ACC112 (cell line): Measurements from ENCODE around the gene CDC42BPA.

Source experiments
- H2AFZ ChIP-seq: fragments of 200-600 bp; sonication (generic); one replicate; pipeline ENCODE4 v1.6.0; 2017; ENCODE audit warnings: antibody characterized with exemption, low read length; ENCODE audit not compliant: unreplicated experiment
- H3K27ac ChIP-seq: fragments of 200-600 bp; sonication (generic); 2 replicates; pipeline ENCODE4 v1.5.1; 2014; ENCODE audit warnings: low read depth, mild to moderate bottlenecking, antibody characterized with exemption, low read length, moderate library complexity
- H3K27me3 ChIP-seq: fragments of 200-600 bp; sonication (generic); 2 replicates; pipeline ENCODE4 v1.6.1; 2014; ENCODE audit warnings: mild to moderate bottlenecking, antibody characterized with exemption, low read length, moderate library complexity, mixed read lengths; ENCODE audit not compliant: insufficient read depth
- H3K36me3 ChIP-seq: fragments of 200-600 bp; sonication (generic); 2 replicates; pipeline ENCODE4 v1.6.1; 2016; ENCODE audit warnings: mild to moderate bottlenecking, antibody characterized with exemption, low read length, moderate library complexity, mixed read lengths; ENCODE audit not compliant: insufficient read depth
- H3K4me1 ChIP-seq: fragments of 200-600 bp; sonication (generic); one replicate; pipeline ENCODE4 v1.6.1; 2016; ENCODE audit warnings: low read length, mixed read lengths; ENCODE audit not compliant: insufficient read depth, unreplicated experiment, control insufficient read depth
- H3K4me3 ChIP-seq: fragments of 200-600 bp; sonication (generic); 2 replicates; pipeline ENCODE4 v1.5.1; 2014; ENCODE audit warnings: mild to moderate bottlenecking, low read depth, low read length
- H3K79me2 ChIP-seq: fragments of 200-600 bp; sonication (generic); one replicate; pipeline ENCODE4 v1.6.0; 2016; ENCODE audit warnings: low read length; ENCODE audit not compliant: control insufficient read depth, unreplicated experiment, insufficient read depth

CDC42BPA gene

GRCh38 chr1:227167276-227168101 is 150.8 kb downstream of the CDC42BPA start:
- Histone ChIP-seq H3K36me3 (no peaks in the 10 kb centered on the region), H3K27ac (no peak overlapping the region), H2AFZ (no peak overlapping the region), H3K4me1 (no peaks in the 10 kb centered on the region), H3K27me3 (no peaks in the 10 kb centered on the region), H3K79me2 (peaks cover 3% of the 10 kb centered on the region), H3K4me3 (no peak overlapping the region)

GRCh38 chr1:227166559-227166958 is 151.7 kb downstream of the CDC42BPA start:
- Histone ChIP-seq H2AFZ (no peak overlapping the region), H3K36me3 (no peaks in the 10 kb centered on the region), H3K27me3 (no peaks in the 10 kb centered on the region), H3K27ac (no peak overlapping the region), H3K79me2 (peaks cover 3% of the 10 kb centered on the region), H3K4me1 (no peaks in the 10 kb centered on the region), H3K4me3 (no peak overlapping the region)

DNA sequence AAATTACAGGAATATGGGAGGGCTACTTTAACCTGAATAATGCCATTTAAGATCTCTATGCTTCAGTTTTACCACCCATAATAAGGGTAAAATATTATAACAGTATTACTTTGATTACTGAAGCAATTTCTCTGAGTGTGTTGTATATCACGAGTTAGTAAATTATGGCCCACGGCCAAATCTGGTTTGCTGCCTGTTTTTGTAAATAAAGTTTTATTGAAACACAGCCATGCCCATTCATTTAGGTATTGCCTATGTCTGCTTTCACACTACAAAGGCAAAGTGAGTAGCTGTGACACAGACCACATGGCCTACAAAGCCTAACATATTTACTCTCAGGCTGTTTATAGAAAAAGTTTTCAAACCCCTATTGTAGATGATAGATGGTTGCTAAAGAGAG is 156.8 kb downstream of the CDC42BPA start:
- no peaks in the 10 kb centered on the region for H3K4me1 ChIP-seq
- H2AFZ ChIP-seq = no peak overlapping the region

DNA sequence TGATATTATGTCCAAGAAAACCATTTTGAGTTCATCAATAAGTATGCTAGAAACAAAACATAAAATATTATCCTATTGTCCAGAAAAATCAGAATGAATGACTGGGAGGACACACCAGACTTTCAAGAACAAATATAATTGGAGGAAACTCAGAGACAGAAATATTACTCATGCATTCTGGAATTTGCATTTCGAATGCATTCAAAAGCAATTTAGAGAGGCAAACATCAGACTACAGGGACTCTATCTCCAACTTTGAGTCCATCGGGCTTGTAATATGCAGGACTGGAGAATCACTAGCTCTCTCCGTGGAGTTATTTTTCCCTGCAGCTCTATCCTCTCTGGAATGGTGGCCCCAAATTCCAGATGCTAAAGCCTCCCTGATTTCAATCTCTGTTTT is 161.8 kb downstream of the CDC42BPA start:
- Histone ChIP-seq H2AFZ (no peak overlapping the region), H3K27ac (no peak overlapping the region), H3K36me3 (peaks cover 4% of the 10 kb centered on the region; the same call in 1 of the 2 replicates), H3K4me3 (no peak overlapping the region), H3K4me1 (no peaks in the 10 kb centered on the region), H3K79me2 (no peaks in the 10 kb centered on the region), H3K27me3 (no peaks in the 10 kb centered on the region)

More for the DNA sequence above, 156.8 kb downstream of the CDC42BPA start:
- H3K27ac ChIP-seq = no peak overlapping the region
- H3K79me2 ChIP-seq = no peaks in the 10 kb centered on the region
- H3K27me3 ChIP-seq = no peaks in the 10 kb centered on the region
- no peak overlapping the region for H3K4me3 ChIP-seq
- H3K36me3 ChIP-seq = peaks cover 4% of the 10 kb centered on the region; the same call in 1 of the 2 replicates

DNA sequence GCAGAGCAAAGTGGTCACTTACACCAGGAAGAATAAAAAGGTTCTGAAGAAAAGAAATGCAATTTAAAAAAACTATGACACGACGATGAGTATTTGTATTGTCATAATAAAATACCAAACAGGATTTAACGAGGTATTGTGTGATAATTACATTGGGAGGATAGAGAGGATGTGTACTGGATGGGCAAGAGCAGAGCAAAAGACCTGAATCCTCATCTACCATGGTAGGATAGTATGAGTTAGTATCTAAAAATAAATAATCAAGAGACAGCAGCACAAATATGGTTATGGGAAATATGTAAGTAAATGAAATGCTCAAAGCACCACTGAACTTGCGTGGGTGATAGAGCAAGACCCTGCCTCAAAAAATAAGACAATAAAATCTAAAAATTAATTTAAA is 162.6 kb downstream of the CDC42BPA start:
- Histone ChIP-seq H3K79me2 (no peaks in the 10 kb centered on the region), H3K4me3 (no peak overlapping the region), H3K27me3 (no peaks in the 10 kb centered on the region), H3K36me3 (peaks cover 4% of the 10 kb centered on the region; the same call in 1 of the 2 replicates), H3K27ac (no peak overlapping the region), H3K4me1 (no peaks in the 10 kb centered on the region), H2AFZ (no peak overlapping the region)

- Histone ChIP-seq H3K79me2 (no peaks in the 10 kb centered on the region), H2AFZ (no peak overlapping the region), H3K27me3 (no peaks in the 10 kb centered on the region), H3K36me3 (no peaks in the 10 kb centered on the region), H3K4me1 (no peaks in the 10 kb centered on the region), H3K4me3 (no peak overlapping the region), H3K27ac (no peak overlapping the region)
Observed at GRCh38 chr1:227155004-227155403, 163.3 kb downstream of the CDC42BPA start.

- no peak overlapping the region for H3K27ac ChIP-seq
- H3K4me3 ChIP-seq = no peak overlapping the region
- H3K79me2 ChIP-seq = no peaks in the 10 kb centered on the region
- H3K27me3 ChIP-seq = no peaks in the 10 kb centered on the region
- H3K4me1 ChIP-seq = no peaks in the 10 kb centered on the region
- no peaks in the 10 kb centered on the region for H3K36me3 ChIP-seq
- no peak overlapping the region for H2AFZ ChIP-seq
Observed at GRCh38 chr1:227152525-227152924, 165.8 kb downstream of the CDC42BPA start.

GRCh38 chr1:227140376-227140775 is 177.9 kb downstream of the CDC42BPA start:
- Histone ChIP-seq H2AFZ (no peak overlapping the region), H3K79me2 (no peaks in the 10 kb centered on the region), H3K4me1 (no peaks in the 10 kb centered on the region), H3K27ac (no peak overlapping the region), H3K36me3 (peaks cover 8% of the 10 kb centered on the region), H3K4me3 (no peak overlapping the region), H3K27me3 (no peaks in the 10 kb centered on the region)

GRCh38 chr1:227136210-227136820 is 182.0 kb downstream of the CDC42BPA start:
- Histone ChIP-seq H2AFZ (no peak overlapping the region), H3K36me3 (no peaks in the 10 kb centered on the region), H3K4me1 (peaks cover 14% of the 10 kb centered on the region), H3K27ac (no peak overlapping the region), H3K79me2 (no peaks in the 10 kb centered on the region), H3K4me3 (no peak overlapping the region), H3K27me3 (no peaks in the 10 kb centered on the region)

GRCh38 chr1:227134686-227135314 is 183.5 kb downstream of the CDC42BPA start:
- H3K36me3 ChIP-seq = no peaks in the 10 kb centered on the region
- H3K27ac ChIP-seq = peak overlapping the region; percentile 67
- no peak overlapping the region for H3K4me3 ChIP-seq
- peaks cover 14% of the 10 kb centered on the region for H3K4me1 ChIP-seq
- H2AFZ ChIP-seq = no peak overlapping the region
- H3K27me3 ChIP-seq = no peaks in the 10 kb centered on the region
- H3K79me2 ChIP-seq = no peaks in the 10 kb centered on the region
